Measurements from ENCODE around the gene IARS2. TPM values are rescaled to one million over a fixed set of nuclear protein-coding genes. Genes with fewer than 3 reads are reported as not detected.
A peak's percentile ranks its signal among the peaks of the same experiment; 100 is the strongest.
"Not testable (repeated sequence)": the region's sequence is repeated elsewhere in the genome, so short reads cannot be mapped to it uniquely, and the experiment has no call there.

IARS2 gene
- total RNA-seq (ENCODE audit: insufficient read depth, low replicate concordance): 74.6 TPM

GRCh38 chr1:220094016-220094911 lies at the start of gene IARS2:
IARS2 (plus strand) TSS chr1:220094132; CDS start chr1:220094217, 85 bp downstream.
- peak; percentile 91 for DNase-seq (ENCODE audit: low spot score)

GRCh38 chr1:220044678-220045355 lies 49.1 kb upstream of the IARS2 start:
- DNase-seq (ENCODE audit: low spot score): no peak

GRCh38 chr1:220045356-220046051 lies 48.4 kb upstream of the IARS2 start:
- DNase-seq (ENCODE audit: low spot score): peak; percentile 43

- peak; percentile 98 for DNase-seq (ENCODE audit: low spot score)
Measured at GRCh38 chr1:220046052-220046930, 47.6 kb upstream of the IARS2 start, which contains the start of gene EPRS1. EPRS1 (minus strand) TSS chr1:220046505; CDS start chr1:220046388, 117 bp downstream.

GRCh38 chr1:220056374-220056773 lies 37.6 kb upstream of the IARS2 start:
- DNase-seq (ENCODE audit: low spot score): no peak

GRCh38 chr1:220060876-220061275 lies 33.1 kb upstream of the IARS2 start:
- DNase-seq (ENCODE audit: low spot score): no peak

GRCh38 chr1:220062629-220063028 lies 31.3 kb upstream of the IARS2 start:
- DNase-seq (ENCODE audit: low spot score): no peak

GRCh38 chr1:220067269-220068204 lies 26.4 kb upstream of the IARS2 start:
- no peak for DNase-seq (ENCODE audit: low spot score)

- DNase-seq (ENCODE audit: low spot score): no peak
Measured at GRCh38 chr1:220076861-220077762, 16.8 kb upstream of the IARS2 start.

GRCh38 chr1:220077887-220078286 lies 16.0 kb upstream of the IARS2 start:
- no peak for DNase-seq (ENCODE audit: low spot score)

GRCh38 chr1:220084460-220084859 lies 9.5 kb upstream of the IARS2 start:
- no peak for DNase-seq (ENCODE audit: low spot score)

GRCh38 chr1:220086261-220086686 lies 7.7 kb upstream of the IARS2 start:
- not testable (repeated sequence) for DNase-seq (ENCODE audit: low spot score)

GRCh38 chr1:220089650-220090556 lies 4.0 kb upstream of the IARS2 start, which contains the start of gene BPNT1:
BPNT1 (minus strand) TSS chr1:220089788; CDS start chr1:220079846, 9,942 bp downstream.
- peak; percentile 96 for DNase-seq (ENCODE audit: low spot score)

GRCh38 chr1:220092694-220093093 lies 1.2 kb upstream of the IARS2 start:
- DNase-seq (ENCODE audit: low spot score): no peak

GRCh38 chr1:220093361-220094015 lies 444 bp upstream of the IARS2 start:
- DNase-seq (ENCODE audit: low spot score): peak; percentile 32

- DNase-seq (ENCODE audit: low spot score): no peak
Measured at GRCh38 chr1:220099826-220100225, 5.9 kb downstream of the IARS2 start.

- DNase-seq (ENCODE audit: low spot score): not testable (repeated sequence)
Measured at GRCh38 chr1:220110473-220110872, 16.5 kb downstream of the IARS2 start.

Measured in umbilical cord (tissue), 2 donors.